ENCODE data around the gene PRPF39.

GRCh38 chr14:45156067-45156466 lies 72.2 kb downstream of the PRPF39 start:
- TF ChIP-seq CTCF (IDR thresholded peaks at IDR 0.05; ENCODE audit: low read length) (no peak), EZH2 (optimal IDR thresholded peaks at IDR 0.05; ENCODE audit: low read depth, low read length) (no peak), EZH2phosphoT487 (IDR thresholded peaks at IDR 0.05; ENCODE audit: low read length) (no peak)
